Breast epithelium (tissue), 4 donors: ENCODE measurements around the gene GPN3. TPM values are rescaled to one million over a fixed set of nuclear protein-coding genes. Genes with fewer than 3 reads are reported as not detected.
"Not testable (repeated sequence)": the region's sequence is repeated elsewhere in the genome, so short reads cannot be mapped to it uniquely, and the experiment has no call there.

Experiments used
- DNase-seq, 2 donors: peaks; one replicate each; pipeline ENCODE4 v3.0.0-alpha.2; 2019; ENCODE audit warnings: low spot score in 2 of 2
- H3K27ac ChIP-seq, 2 donors: fragments of 200-600 bp; sonication (generic) in 1 of 2; one replicate each; pipeline ENCODE4 v1.5.1; 2016 to 2019; ENCODE audit warnings: mild to moderate bottlenecking in 1 of 2
- H3K27me3 ChIP-seq, 2 donors: fragments of 200-600 bp; sonication (generic) in 1 of 2; one replicate each; pipeline versions ENCODE4 v1.5.1 to v1.6.0; 2017 to 2019; ENCODE audit warnings: control low read depth in 1 of 2, mild to moderate bottlenecking in 1 of 2
- H3K36me3 ChIP-seq: fragments of 200-600 bp; one replicate; pipeline ENCODE4 v1.5.1; 2019
- H3K4me1 ChIP-seq, 2 donors: fragments of 200-600 bp; sonication (generic); one replicate each; pipeline ENCODE4 v1.5.1; 2016 to 2019; ENCODE audit warnings: control low read depth in 1 of 2
- H3K4me3 ChIP-seq, 3 donors: fragments of 200-600 bp; sonication (generic); 1 replicate in 2 of 3; 2 replicates in 1 of 3; pipeline ENCODE4 v1.5.1; 2016 to 2019; ENCODE audit warnings: mild to moderate bottlenecking in 3 of 3, moderate library complexity in 2 of 3
- H3K9me3 ChIP-seq, 2 donors: fragments of 200-600 bp; sonication (generic) in 1 of 2; one replicate each; pipeline ENCODE4 v1.5.1; 2016 to 2019; ENCODE audit warnings: control low read depth in 1 of 2
- CTCF ChIP-seq, 3 donors: fragments of 450-650 bp; IDR thresholded peaks; one replicate each; pipeline ENCODE4 v1.5.1; 2016 to 2017; ENCODE audit warnings: antibody characterized with exemption in 3 of 3, mild to moderate bottlenecking in 3 of 3, moderate library complexity in 3 of 3
- POLR2A ChIP-seq: fragments of 450-650 bp; IDR thresholded peaks from one replicate; pipeline ENCODE4 v1.6.1; 2016; ENCODE audit warnings: antibody characterized with exemption, mild to moderate bottlenecking, moderate library complexity
- POLR2AphosphoS5 ChIP-seq, 3 donors: sonication (generic); formaldehyde crosslinking; IDR thresholded peaks; one replicate each; pipeline ENCODE4 v1.6.1; 2017; ENCODE audit warnings: antibody characterized with exemption in 3 of 3
- intact Hi-C: fragments of 100-400 bp; cut with DNase I; formaldehyde crosslinking; loops from one replicate; pipeline ENCODE4 v1.15.1; 2023; ENCODE audit warnings: low total_unique reads
- total RNA-seq, 3 donors: library from RNA; depleted of rRNA; stranded (reverse); fragments of >200 nt; gene quantifications; one replicate each; pipeline ENCODE4 v1.1.0, GENCODE V29; 2016

Gene GPN3
- total RNA-seq, 3 donors from 2014 or later = 19.8 to 31.0 (median 21.0) TPM

GRCh38 chr12:110436231-110436630 is 31.8 kb downstream of the GPN3 start:
- DNase-seq = no peak
- Histone ChIP-seq H3K9me3 (no peaks in the 10 kb centered on the region), H3K27me3 (no peaks in the 10 kb centered on the region), H3K4me1 (no peaks in the 10 kb centered on the region), H3K4me3 (no peak overlapping the region), H3K27ac (no peak overlapping the region), H3K36me3 (no peaks in the 10 kb centered on the region)
- TF ChIP-seq POLR2AphosphoS5 (IDR thresholded peaks at IDR 0.05) (no peak), CTCF (IDR thresholded peaks at IDR 0.05) (no peak), POLR2A (no peak)
- intact Hi-C loops = no loop called here

- Histone ChIP-seq H3K36me3 (no peaks in the 10 kb centered on the region), H3K4me3 (peak overlapping the region; percentile 22 to 68 (median 59)), H3K27ac (peak overlapping the region in 1 of 2 donors; percentile 74), H3K4me1 (no peaks in the 10 kb centered on the region), H3K27me3 (no peaks in the 10 kb centered on the region), H3K9me3 (no peaks in the 10 kb centered on the region)
- intact Hi-C loops = no loop called here
- DNase-seq = no peak
- TF ChIP-seq POLR2A (no peak), CTCF (IDR thresholded peaks at IDR 0.05) (no peak), POLR2AphosphoS5 (IDR thresholded peaks at IDR 0.05) (no peak)
Observed at GRCh38 chr12:110431957-110432587, 36.0 kb downstream of the GPN3 start.

- H3K9me3 ChIP-seq, H3K27me3 ChIP-seq, H3K27ac ChIP-seq, H3K4me1 ChIP-seq, intact Hi-C loops, H3K36me3 ChIP-seq, H3K4me3 ChIP-seq, DNase-seq: not testable (repeated sequence)
Observed at GRCh38 chr12:110429676-110430075, 38.4 kb downstream of the GPN3 start.

GRCh38 chr12:110426406-110426805 is 41.7 kb downstream of the GPN3 start:
- no peak overlapping the region for H3K27ac ChIP-seq
- DNase-seq = no peak
- no peak for TF ChIP-seq POLR2A
- no peak for TF ChIP-seq CTCF (IDR thresholded peaks at IDR 0.05)
- TF ChIP-seq POLR2AphosphoS5 (IDR thresholded peaks at IDR 0.05) = no peak
- no peaks in the 10 kb centered on the region for H3K9me3 ChIP-seq
- H3K4me3 ChIP-seq = no peak overlapping the region
- H3K4me1 ChIP-seq = no peaks in the 10 kb centered on the region
- no peaks in the 10 kb centered on the region for H3K27me3 ChIP-seq
- intact Hi-C loops = no loop called here
- no peaks in the 10 kb centered on the region for H3K36me3 ChIP-seq

- Histone ChIP-seq H3K4me3 (no peak overlapping the region), H3K27me3 (no peaks in the 10 kb centered on the region), H3K4me1 (no peaks in the 10 kb centered on the region), H3K27ac (no peak overlapping the region), H3K9me3 (no peaks in the 10 kb centered on the region), H3K36me3 (no peaks in the 10 kb centered on the region)
- intact Hi-C loops = no loop called here
- TF ChIP-seq CTCF (IDR thresholded peaks at IDR 0.05) = no peak
- no peak for TF ChIP-seq POLR2AphosphoS5 (IDR thresholded peaks at IDR 0.05)
- TF ChIP-seq POLR2A = no peak
- no peak for DNase-seq
Observed at GRCh38 chr12:110424237-110424636, 43.8 kb downstream of the GPN3 start.

GRCh38 chr12:110421701-110422100 is 46.4 kb downstream of the GPN3 start:
- Histone ChIP-seq H3K4me3 (no peak overlapping the region), H3K27ac (no peak overlapping the region), H3K9me3 (no peaks in the 10 kb centered on the region), H3K27me3 (no peaks in the 10 kb centered on the region), H3K4me1 (no peaks in the 10 kb centered on the region), H3K36me3 (no peaks in the 10 kb centered on the region)
- no peak for TF ChIP-seq CTCF (IDR thresholded peaks at IDR 0.05)
- no peak for TF ChIP-seq POLR2A
- no peak for TF ChIP-seq POLR2AphosphoS5 (IDR thresholded peaks at IDR 0.05)
- intact Hi-C loops = no loop called here
- no peak for DNase-seq
